Limb (tissue), 2 donors: ENCODE results near the gene DDX20.
"Not testable (repeated sequence)": the region's sequence is repeated elsewhere in the genome, so short reads cannot be mapped to it uniquely, and the experiment has no call there.

Experiments
- DNase-seq, 2 donors: peaks; one replicate each; pipeline ENCODE4 v3.0.0-alpha.2; 2016; ENCODE audit errors: extremely low spot score in 2 of 2

The DDX20 gene

DNA sequence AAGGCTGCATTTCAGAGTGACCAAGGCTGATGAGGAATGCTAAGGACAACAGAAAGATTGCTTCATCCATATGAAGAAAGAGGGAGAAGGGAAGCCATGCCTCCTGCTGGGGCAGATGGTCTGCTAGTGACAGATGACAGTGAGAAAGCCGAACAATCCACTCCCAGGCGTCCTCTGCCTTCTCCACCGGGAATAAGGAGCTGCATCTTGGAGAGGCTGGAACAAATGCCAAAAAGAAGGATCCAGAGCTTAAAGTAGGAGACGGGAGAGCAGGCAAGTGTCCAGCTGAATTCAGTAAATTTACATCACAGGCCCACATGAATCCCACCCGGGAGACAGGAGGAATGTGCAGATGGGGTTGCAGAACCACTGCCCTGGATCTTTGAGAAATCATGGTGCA lies 33.4 kb downstream of the DDX20 start:
- DNase-seq: no peak

DNA sequence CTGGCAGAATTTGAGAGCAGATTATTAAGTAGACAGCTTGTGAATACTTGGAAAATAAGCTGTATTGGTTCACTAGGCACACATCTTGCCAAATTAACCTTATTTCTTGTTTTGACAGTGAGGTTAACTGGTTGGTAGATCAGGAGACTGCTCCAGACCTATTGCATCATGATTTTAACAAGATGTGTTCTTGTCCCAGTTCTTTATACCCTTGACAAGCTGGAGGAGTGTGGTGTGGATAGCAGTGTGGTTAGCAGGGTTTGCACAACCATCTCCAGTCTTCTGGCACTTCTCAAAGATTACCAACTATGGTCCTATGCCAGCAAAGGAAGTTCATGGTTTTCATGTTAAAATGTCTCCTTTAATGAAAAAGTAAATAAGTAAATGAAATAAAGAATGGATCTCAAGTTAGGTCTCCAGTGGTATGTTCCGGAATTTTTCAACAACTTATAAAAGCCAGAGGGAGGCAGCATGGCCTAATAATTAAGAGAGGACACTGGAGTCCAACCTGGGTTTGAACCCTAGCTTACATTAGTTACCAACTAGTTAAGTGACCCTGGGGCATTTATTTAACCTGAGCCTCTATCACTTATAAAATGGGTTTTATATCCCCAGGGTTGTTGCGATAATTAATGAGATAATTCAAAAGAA lies 34.1 kb downstream of the DDX20 start:
- no peak for DNase-seq

DNA sequence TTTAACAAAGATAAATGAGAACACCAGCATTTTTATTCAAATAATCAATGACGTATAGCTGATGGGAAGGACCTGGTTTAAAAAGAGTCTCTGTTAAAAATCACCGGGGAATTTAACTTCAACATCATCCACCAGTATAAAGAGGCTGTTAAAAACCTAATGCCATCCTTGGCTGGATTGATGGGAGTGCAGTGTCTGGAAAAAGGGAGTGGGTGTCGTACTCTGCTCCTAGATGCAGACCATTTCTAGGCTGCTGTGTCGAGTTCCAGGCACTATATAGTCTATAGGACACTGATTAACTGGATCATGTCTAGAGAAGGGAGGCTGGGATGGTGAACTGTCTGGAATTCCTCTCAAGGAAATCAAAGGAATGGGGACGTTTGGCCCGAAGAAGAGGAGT lies 36.1 kb downstream of the DDX20 start:
- no peak for DNase-seq

DNA sequence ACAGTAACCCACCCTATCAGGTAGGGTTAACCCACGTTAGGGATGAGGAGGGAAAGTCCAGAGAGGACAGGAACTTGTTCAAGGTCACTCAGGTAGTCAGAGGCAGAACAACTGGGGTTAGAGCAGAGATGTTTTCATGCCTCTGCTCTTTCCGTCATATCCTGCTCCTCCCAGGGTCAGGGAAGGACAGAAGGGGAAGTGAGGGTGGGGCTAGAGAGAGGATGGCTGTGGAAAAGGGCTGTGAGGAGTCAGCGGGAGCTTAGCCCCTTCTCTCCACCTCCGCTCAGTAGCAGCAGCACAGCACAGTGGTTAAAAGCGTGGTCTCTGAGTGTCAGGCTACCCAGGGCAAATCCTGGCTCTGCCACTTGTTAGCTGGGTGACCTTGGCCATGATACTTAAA lies 36.5 kb downstream of the DDX20 start:
- no peak for DNase-seq

GRCh38 chr1:111793923-111794322 lies 38.2 kb downstream of the DDX20 start:
- no peak for DNase-seq

DNA sequence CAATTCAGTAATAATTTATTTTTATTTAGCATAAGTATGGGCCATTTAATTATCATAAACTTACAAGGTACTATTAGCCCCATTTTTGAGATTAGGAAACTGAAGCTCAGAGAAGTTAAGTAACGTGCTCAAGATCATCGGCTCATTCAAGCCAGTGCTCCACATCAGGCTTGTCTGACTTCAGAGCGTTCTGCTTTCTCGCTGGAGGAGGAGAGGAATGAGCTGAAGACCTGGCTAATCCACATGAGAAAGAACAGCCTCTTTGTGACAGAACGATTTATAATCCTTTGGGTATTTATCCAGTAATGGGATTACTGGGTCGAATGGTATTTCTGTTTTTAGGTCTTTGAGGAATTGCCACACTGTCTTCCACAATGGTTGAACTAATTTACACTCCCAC lies 39.7 kb downstream of the DDX20 start:
- no peak for DNase-seq

- no peak for DNase-seq
Observed at GRCh38 chr1:111798580-111798979, 42.9 kb downstream of the DDX20 start.

GRCh38 chr1:111799722-111800121 lies 44.0 kb downstream of the DDX20 start:
- not testable (repeated sequence) for DNase-seq

DNA sequence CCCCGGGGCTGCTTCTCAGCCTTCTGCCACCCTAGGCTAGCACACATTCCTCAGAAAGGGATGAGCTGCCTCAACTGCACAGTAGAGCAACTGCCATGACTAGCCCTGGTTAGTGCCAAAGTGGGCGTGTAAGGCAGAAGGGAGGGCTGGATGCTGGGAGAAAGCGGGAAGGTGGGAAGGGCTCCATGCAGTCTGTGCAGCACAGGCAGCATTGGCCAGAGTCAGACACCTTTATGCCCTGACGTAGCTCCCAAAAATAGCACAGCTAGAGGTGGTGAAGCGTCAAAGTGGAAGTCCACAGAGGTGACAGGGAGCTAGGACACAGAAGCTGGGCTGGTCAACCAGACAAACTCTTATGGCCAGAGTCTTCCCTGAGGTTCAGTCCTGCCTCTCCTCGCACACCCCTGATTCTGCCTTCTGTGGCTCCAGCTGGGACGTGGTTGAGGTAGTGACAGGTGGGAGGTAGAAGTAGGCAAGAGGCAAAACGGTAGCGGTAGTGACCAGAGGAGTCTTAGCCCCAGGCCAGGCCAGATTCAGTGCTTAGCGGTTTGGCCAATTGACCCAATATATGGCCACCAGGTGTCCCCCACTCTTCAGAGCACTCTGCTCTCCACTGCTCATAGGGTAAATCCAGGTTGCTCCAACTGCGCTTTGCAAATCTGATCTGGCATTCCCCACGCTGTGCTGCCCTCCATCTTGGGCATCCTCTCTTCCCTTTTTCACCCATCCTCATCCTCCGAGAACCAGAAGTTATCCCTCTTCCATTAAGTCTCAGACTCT lies 45.6 kb downstream of the DDX20 start:
- no peak for DNase-seq

DNA sequence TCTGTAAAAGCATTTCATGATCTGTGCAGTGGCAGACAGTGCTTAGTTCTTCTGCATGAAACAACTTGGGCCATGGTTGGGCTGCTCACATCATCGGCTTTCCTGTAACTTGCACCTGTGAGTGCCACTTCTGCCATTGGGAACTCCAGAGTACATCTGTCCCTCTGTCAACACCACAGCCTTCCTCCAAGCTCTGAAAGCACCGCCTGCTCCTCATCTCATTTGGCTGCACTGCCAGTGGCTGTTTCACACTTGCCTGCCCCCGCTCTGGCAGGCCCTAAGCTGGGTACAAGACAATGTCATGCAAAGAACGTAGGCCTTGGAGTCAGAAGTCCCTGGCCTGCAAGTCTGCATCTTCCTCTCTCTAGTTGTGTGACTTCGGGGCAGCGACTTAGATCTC lies 46.4 kb downstream of the DDX20 start:
- no peak for DNase-seq

DNA sequence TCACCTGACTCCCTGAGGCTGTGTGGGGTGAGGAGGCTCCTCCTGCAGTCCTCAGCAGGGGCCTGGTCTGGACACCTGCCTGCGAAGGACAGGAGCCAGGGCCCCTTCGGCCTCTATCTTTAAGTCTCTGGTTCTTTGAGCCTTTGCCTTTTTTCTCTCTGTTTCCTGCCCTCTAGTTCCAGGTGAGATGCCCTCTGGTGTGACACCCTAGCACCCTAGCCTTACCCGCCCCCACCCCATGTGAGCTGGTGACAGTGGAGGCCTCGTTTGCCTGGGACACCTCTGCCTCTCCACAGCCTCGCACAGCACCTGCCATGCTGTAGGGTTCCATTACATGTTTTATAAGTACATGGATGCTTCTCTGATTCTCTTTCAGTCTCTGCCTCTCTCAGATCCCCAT lies 47.3 kb downstream of the DDX20 start:
- DNase-seq: no peak

- DNase-seq: no peak
Observed at GRCh38 chr1:111803951-111804350, 48.2 kb downstream of the DDX20 start.

- no peak for DNase-seq
Observed at GRCh38 chr1:111804776-111805175, 49.1 kb downstream of the DDX20 start.

DNA sequence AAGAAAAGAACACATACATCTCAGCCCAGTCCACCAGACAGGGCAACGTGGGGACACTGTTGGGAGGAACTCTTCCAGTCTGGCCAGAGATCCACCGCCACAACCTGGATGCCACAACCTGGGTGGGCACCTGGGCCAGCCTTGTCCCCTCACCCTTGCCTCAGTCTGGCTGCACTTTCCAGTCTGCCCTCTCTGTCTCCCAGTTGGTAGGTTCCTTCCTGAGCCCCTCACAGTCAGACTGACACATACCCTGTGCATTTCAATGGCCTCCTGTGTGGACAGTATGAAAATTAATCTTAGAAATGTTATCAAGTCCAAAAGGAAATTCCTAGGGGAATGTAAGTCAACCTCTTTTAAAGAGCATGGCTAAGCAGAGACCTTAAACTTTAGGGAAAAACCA lies 49.5 kb downstream of the DDX20 start:
- DNase-seq: no peak

- no peak for DNase-seq
Observed at GRCh38 chr1:111811891-111812290, 56.2 kb downstream of the DDX20 start.

- DNase-seq: no peak
Observed at GRCh38 chr1:111812306-111812705, 56.6 kb downstream of the DDX20 start.

- no peak for DNase-seq
Observed at GRCh38 chr1:111813440-111814304, 58.0 kb downstream of the DDX20 start.

- no peak for DNase-seq
Observed at GRCh38 chr1:111814305-111814628, 58.6 kb downstream of the DDX20 start.

GRCh38 chr1:111814642-111815041 lies 58.9 kb downstream of the DDX20 start:
- no peak for DNase-seq
